Muscle layer of duodenum (tissue), 2 donors: Measurements from ENCODE around the gene NGRN.
"Not testable (repeated sequence)": the region's sequence is repeated elsewhere in the genome, so short reads cannot be mapped to it uniquely, and the experiment has no call there.

Source experiments
- H3K27ac ChIP-seq: one replicate; pipeline ENCODE4 v1.7.0; 2013; ENCODE audit warnings: mild to moderate bottlenecking, low read length
- H3K27me3 ChIP-seq: one replicate; pipeline ENCODE4 v1.7.0; 2013; ENCODE audit warnings: low read depth, mild to moderate bottlenecking, control low read depth, low read length
- H3K36me3 ChIP-seq, 2 donors: one replicate each; pipeline ENCODE4 v1.7.0; 2013; ENCODE audit warnings: low read length in 2 of 2, control low read depth in 1 of 2, mild to moderate bottlenecking in 1 of 2; ENCODE audit not compliant: insufficient read depth in 2 of 2, control insufficient read depth in 1 of 2
- H3K4me1 ChIP-seq, 2 donors: one replicate each; pipeline ENCODE4 v1.7.0; 2013; ENCODE audit warnings: low read length in 2 of 2, mild to moderate bottlenecking in 2 of 2, control low read depth in 1 of 2, moderate library complexity in 1 of 2; ENCODE audit not compliant: insufficient read depth in 2 of 2, control insufficient read depth in 1 of 2
- H3K4me3 ChIP-seq, 2 donors: one replicate each; pipeline ENCODE4 v1.7.0; 2013; ENCODE audit warnings: low read length in 2 of 2, low read depth in 1 of 2, mild to moderate bottlenecking in 1 of 2
- H3K9me3 ChIP-seq, 2 donors: one replicate each; pipeline ENCODE4 v1.7.0; 2013; ENCODE audit warnings: low read length in 2 of 2, control low read depth in 1 of 2, mild to moderate bottlenecking in 1 of 2; ENCODE audit not compliant: control insufficient read depth in 1 of 2
- donor health status: healthy.

The NGRN gene

GRCh38 chr15:90239371-90239770 is 26.1 kb upstream of the NGRN start:
- H3K4me3 ChIP-seq: no peak overlapping the region
- peaks cover 5 to 7% of the 10 kb centered on the region in 2 donors for H3K4me1 ChIP-seq
- H3K27me3 ChIP-seq: no peaks in the 10 kb centered on the region
- peaks cover 7 to 29% of the 10 kb centered on the region in 2 donors for H3K36me3 ChIP-seq
- H3K27ac ChIP-seq: no peak overlapping the region
- no peaks in the 10 kb centered on the region for H3K9me3 ChIP-seq

DNA sequence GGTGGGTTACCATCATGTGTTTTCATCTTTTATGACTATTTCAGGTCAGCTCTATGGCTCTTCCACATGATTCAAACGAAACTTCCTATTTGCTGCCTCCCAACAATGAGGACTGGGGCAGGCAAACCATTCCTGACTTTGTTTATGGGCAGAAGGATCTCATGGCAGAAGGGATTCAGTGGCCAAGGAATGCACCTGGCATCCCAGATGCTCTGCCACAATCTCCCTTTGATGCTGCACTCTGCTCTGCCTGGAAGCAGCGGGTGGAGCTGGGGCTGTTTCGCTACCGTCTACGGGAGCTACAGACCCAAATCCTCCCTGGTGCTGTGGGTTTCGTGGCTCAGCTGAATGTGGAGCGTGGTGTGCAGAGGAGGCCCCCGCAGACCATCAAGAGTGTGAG is 24.6 kb upstream of the NGRN start:
- H3K4me3 ChIP-seq: no peak overlapping the region
- H3K27me3 ChIP-seq: no peaks in the 10 kb centered on the region
- H3K4me1 ChIP-seq: no peaks in the 10 kb centered on the region
- H3K36me3 ChIP-seq: peaks cover 7 to 29% of the 10 kb centered on the region in 2 donors
- no peak overlapping the region for H3K27ac ChIP-seq
- no peaks in the 10 kb centered on the region for H3K9me3 ChIP-seq

- no peaks in the 10 kb centered on the region for H3K9me3 ChIP-seq
- H3K27me3 ChIP-seq: no peaks in the 10 kb centered on the region
- no peaks in the 10 kb centered on the region for H3K4me1 ChIP-seq
- no peak overlapping the region for H3K4me3 ChIP-seq
- no peak overlapping the region for H3K27ac ChIP-seq
- peaks cover 7 to 24% of the 10 kb centered on the region in 2 donors for H3K36me3 ChIP-seq
Measured at GRCh38 chr15:90241343-90242192, 23.9 kb upstream of the NGRN start.

- Histone ChIP-seq H3K9me3 (no peaks in the 10 kb centered on the region), H3K4me1 (no peaks in the 10 kb centered on the region), H3K27me3 (no peaks in the 10 kb centered on the region), H3K36me3 (peaks cover 0 to 16% of the 10 kb centered on the region in 2 donors), H3K4me3 (no peak overlapping the region), H3K27ac (no peak overlapping the region)
Measured at GRCh38 chr15:90243943-90244639, 21.4 kb upstream of the NGRN start.

DNA sequence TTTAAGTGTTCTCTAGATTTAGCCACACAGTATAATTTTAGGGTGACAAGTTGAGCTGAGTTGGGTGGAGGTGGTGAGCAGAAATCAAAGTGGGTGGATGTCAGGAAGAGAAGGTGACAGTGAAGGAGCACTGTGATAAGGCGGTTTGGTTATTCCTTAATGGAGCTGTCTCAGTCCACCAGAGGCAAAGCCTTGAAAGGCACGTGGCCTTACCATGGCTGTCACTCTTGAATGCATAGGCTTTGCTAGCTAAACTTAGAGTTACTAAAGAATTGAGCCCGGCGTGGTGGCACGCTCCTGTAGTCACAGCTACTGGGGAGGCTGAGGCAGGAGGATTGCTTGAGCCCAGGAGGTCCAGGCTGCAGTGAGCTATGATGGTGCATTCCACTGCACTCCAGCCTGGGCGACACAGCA is 16.7 kb upstream of the NGRN start:
- Histone ChIP-seq H3K27me3 (no peaks in the 10 kb centered on the region), H3K4me1 (no peaks in the 10 kb centered on the region), H3K4me3 (peak overlapping the region in 1 of 2 donors; percentile 81), H3K9me3 (no peaks in the 10 kb centered on the region), H3K36me3 (no peaks in the 10 kb centered on the region), H3K27ac (no peak overlapping the region)

GRCh38 chr15:90249203-90249863 is 16.1 kb upstream of the NGRN start, which contains the start of gene TTLL13:
Gene TTLL13, plus strand, starts transcription at chr15:90249556. Its CDS starts 1,075 bp downstream, at chr15:90250631.
- H3K27me3 ChIP-seq: no peaks in the 10 kb centered on the region
- no peaks in the 10 kb centered on the region for H3K36me3 ChIP-seq
- H3K27ac ChIP-seq: no peak within 1 kb of the TSS
- H3K4me3 ChIP-seq: peak within 1 kb of the TSS; percentile 52 to 81
- H3K9me3 ChIP-seq: no peaks in the 10 kb centered on the region
- no peaks in the 10 kb centered on the region for H3K4me1 ChIP-seq

DNA sequence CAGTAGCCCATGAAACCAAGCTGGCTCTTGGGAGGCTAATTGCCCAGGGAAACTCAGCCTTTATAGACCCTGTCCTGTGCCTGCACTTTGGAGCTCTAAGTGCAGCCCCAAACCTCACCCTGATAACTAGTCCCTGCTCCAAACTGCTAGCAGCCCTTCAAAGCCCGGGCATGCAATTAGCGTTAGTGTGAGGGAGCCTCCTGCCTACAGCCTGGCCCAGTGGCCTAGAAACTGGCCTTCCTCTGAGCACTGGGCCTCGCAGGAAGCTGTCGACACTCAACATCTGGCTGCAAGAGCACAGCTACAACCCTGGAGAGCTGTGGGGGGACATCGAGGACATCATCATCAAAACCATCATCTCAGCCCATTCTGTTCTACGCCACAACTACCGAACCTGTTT is 7.7 kb upstream of the NGRN start:
- Histone ChIP-seq H3K36me3 (no peaks in the 10 kb centered on the region), H3K27me3 (no peaks in the 10 kb centered on the region), H3K4me3 (no peak overlapping the region), H3K4me1 (no peaks in the 10 kb centered on the region), H3K9me3 (no peaks in the 10 kb centered on the region), H3K27ac (no peak overlapping the region)

- no peak overlapping the region for H3K27ac ChIP-seq
- no peaks in the 10 kb centered on the region for H3K9me3 ChIP-seq
- H3K36me3 ChIP-seq: no peaks in the 10 kb centered on the region
- H3K27me3 ChIP-seq: no peaks in the 10 kb centered on the region
- peaks cover 0 to 3% of the 10 kb centered on the region in 2 donors for H3K4me1 ChIP-seq
- no peak overlapping the region for H3K4me3 ChIP-seq
Measured at GRCh38 chr15:90259524-90259923, 5.9 kb upstream of the NGRN start.

DNA sequence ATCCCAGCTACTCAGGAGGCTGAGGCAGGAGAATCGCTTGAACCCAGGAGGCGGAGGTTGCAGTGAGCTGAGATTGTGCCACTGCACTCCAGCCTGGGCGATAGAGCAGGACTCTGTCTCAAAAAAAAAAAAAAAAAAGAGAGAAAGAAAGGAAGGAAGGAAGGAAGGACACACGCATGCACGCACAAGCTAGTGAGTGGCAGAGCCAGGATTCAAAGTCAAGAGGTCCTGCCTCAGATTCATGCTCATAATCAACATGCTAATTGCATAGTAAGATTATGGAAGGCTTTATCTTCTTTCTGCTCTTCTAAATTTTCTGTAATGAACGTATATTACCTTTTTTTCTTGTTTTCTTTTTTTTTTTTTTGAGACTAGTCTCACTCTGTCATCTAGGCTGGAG is 4.7 kb upstream of the NGRN start:
- not testable (repeated sequence) for H3K4me1 ChIP-seq, H3K27ac ChIP-seq, H3K9me3 ChIP-seq, H3K27me3 ChIP-seq, H3K4me3 ChIP-seq, H3K36me3 ChIP-seq

DNA sequence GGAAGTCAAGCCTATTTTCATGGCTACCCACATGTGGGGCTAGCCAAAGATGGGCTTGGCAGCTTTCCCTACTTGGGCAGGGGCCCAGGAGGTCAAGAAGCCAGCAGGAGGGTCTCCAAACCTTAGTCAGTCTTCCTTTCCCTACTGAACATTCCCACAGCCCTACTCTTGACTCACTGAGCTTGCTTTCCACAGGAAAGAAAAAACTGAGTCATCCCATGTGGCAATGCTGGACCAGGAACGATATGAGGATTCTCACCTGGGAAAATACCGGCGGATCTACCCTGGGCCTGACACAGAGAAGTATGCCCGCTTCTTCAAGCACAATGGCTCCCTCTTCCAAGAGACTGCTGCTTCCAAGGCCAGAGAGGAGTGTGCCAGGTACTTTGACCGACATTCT is 3.7 kb upstream of the NGRN start:
- peaks cover 0 to 12% of the 10 kb centered on the region in 2 donors for H3K4me1 ChIP-seq
- no peaks in the 10 kb centered on the region for H3K27me3 ChIP-seq
- H3K27ac ChIP-seq: no peak overlapping the region
- no peaks in the 10 kb centered on the region for H3K36me3 ChIP-seq
- H3K9me3 ChIP-seq: no peaks in the 10 kb centered on the region
- H3K4me3 ChIP-seq: no peak overlapping the region

DNA sequence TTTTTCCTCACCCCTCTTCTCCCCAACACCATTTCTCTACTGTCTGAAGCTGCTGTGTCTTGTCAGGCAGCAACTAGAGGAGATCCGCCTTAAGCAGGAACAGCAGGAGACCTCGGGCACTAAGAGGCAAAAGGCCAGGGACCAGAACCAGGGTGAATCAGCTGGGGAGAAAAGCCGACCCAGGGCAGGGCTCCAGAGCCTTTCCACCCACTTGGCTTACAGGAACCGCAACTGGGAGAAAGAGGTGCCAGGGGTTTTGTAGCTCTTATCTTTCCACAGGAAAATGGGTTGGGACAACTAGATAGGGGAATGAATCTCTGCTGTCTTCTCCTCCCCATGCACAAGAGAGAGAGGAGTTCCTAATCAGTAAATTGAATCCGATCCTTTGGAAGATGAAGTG is 3.0 kb upstream of the NGRN start:
- Histone ChIP-seq H3K36me3 (no peaks in the 10 kb centered on the region), H3K27ac (no peak overlapping the region), H3K4me3 (no peak overlapping the region), H3K4me1 (peaks cover 4 to 18% of the 10 kb centered on the region in 2 donors), H3K9me3 (no peaks in the 10 kb centered on the region), H3K27me3 (no peaks in the 10 kb centered on the region)
